C1 segment of cervical spinal cord (tissue), 14 donors: Measurements from ENCODE around the gene CLASP2.
"Not testable (repeated sequence)": the region's sequence is repeated elsewhere in the genome, so short reads cannot be mapped to it uniquely, and the experiment has no call there.

Experiments
- DNase-seq, 14 donors: peaks; one replicate each; lab custom pipeline; 2025; lab: John Stamatoyannopoulos, UW

Gene CLASP2

GRCh38 chr3:33543601-33544000, 174.5 kb downstream of the CLASP2 start:
- DNase-seq, result no peak

- no peak for DNase-seq
Observed at GRCh38 chr3:33541918-33542317, 176.1 kb downstream of the CLASP2 start.

- DNase-seq, result no peak
Observed at GRCh38 chr3:33538678-33539339, 179.2 kb downstream of the CLASP2 start.

GRCh38 chr3:33537133-33537532, 180.9 kb downstream of the CLASP2 start:
- no peak for DNase-seq

GRCh38 chr3:33526787-33527186, 191.3 kb downstream of the CLASP2 start:
- no peak for DNase-seq

GRCh38 chr3:33525232-33525631, 192.8 kb downstream of the CLASP2 start:
- DNase-seq, result no peak

- DNase-seq, result no peak
Observed at GRCh38 chr3:33523093-33523667, 194.9 kb downstream of the CLASP2 start.

- DNase-seq, result no peak
Observed at GRCh38 chr3:33521736-33522135, 196.3 kb downstream of the CLASP2 start.

- no peak for DNase-seq
Observed at GRCh38 chr3:33513262-33513863, 204.7 kb downstream of the CLASP2 start.

- DNase-seq, result no peak
Observed at GRCh38 chr3:33505027-33505426, 213.0 kb downstream of the CLASP2 start.

GRCh38 chr3:33496449-33496848, 221.6 kb downstream of the CLASP2 start:
- no peak for DNase-seq

GRCh38 chr3:33491721-33492120, 226.3 kb downstream of the CLASP2 start:
- no peak for DNase-seq

GRCh38 chr3:33490641-33491241, 227.3 kb downstream of the CLASP2 start:
- no peak for DNase-seq

- no peak for DNase-seq
Observed at GRCh38 chr3:33488683-33489082, 229.4 kb downstream of the CLASP2 start.

- DNase-seq, result no peak
Observed at GRCh38 chr3:33488246-33488645, 229.8 kb downstream of the CLASP2 start.

- no peak for DNase-seq
Observed at GRCh38 chr3:33482111-33482521, 235.9 kb downstream of the CLASP2 start.

- DNase-seq, result no peak
Observed at GRCh38 chr3:33474896-33475295, 243.2 kb downstream of the CLASP2 start.

GRCh38 chr3:33473813-33474212, 244.2 kb downstream of the CLASP2 start:
- DNase-seq, result no peak

- no peak for DNase-seq
Observed at GRCh38 chr3:33467786-33468185, 250.3 kb downstream of the CLASP2 start.

GRCh38 chr3:33461097-33461496, 257.0 kb downstream of the CLASP2 start:
- DNase-seq, result no peak

GRCh38 chr3:33459577-33459976, 258.5 kb downstream of the CLASP2 start:
- DNase-seq, result not testable (repeated sequence)

- no peak for DNase-seq
Observed at GRCh38 chr3:33458446-33458845, 259.6 kb downstream of the CLASP2 start.

- no peak for DNase-seq
Observed at GRCh38 chr3:33456756-33457155, 261.3 kb downstream of the CLASP2 start.
